Measurements from ENCODE around the gene EPGN.

DNA sequence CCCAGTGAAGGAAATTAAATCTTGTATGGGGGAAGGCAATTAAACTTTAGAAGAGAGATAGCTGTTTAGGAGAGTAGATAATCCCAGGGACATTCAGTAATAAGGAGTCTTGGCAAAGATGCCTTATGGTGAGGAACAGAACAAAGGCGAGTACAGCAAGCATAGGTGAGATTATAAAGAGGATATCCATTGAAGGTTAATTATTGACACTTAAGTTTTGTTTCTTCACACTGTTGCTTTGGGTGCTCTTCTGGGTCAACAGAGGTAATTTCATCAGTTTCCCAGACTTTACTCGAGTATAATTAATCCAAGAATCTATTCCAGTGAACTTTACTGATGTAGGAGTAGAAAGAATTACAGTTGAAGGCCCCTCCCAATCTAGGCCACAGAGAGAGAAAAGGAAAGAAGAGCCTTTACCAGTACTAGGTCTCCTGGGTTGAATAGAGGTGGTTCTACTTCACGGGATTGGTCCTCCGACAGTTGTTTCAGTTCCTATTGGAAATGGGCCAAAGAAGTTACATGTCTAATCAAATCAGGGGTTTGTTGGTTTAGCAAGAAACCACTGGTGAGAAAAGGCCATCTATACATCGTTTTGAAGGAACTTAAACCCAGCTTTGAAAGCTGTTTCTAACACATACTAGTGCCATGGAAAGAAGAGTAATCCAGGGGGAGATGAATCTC is 27.2 kb downstream of the EPGN start:
- TF ChIP-seq, protein P1, sequence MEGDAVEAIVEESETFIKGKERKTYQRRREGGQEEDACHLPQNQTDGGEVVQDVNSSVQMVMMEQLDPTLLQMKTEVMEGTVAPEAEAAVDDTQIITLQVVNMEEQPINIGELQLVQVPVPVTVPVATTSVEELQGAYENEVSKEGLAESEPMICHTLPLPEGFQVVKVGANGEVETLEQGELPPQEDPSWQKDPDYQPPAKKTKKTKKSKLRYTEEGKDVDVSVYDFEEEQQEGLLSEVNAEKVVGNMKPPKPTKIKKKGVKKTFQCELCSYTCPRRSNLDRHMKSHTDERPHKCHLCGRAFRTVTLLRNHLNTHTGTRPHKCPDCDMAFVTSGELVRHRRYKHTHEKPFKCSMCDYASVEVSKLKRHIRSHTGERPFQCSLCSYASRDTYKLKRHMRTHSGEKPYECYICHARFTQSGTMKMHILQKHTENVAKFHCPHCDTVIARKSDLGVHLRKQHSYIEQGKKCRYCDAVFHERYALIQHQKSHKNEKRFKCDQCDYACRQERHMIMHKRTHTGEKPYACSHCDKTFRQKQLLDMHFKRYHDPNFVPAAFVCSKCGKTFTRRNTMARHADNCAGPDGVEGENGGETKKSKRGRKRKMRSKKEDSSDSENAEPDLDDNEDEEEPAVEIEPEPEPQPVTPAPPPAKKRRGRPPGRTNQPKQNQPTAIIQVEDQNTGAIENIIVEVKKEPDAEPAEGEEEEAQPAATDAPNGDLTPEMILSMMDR (IDR thresholded peaks at IDR 0.05), result no peak
- TF ChIP-seq POLR2A (IDR thresholded peaks at IDR 0.05), result no peak
- no peak for TF ChIP-seq POLR2AphosphoS5 (IDR thresholded peaks at IDR 0.05)

Measured in breast epithelium (tissue), 3 donors.